Transverse colon (tissue), 1 donor: ENCODE measurements around the gene NOL9.

Source experiments
- EP300 ChIP-seq: sonication (generic); formaldehyde crosslinking; IDR thresholded peaks from one replicate; pipeline ENCODE4 v1.6.1; 2017; ENCODE audit warnings: antibody characterized with exemption, low read depth
- POLR2A ChIP-seq: fragments of 450-650 bp; IDR thresholded peaks from one replicate; pipeline ENCODE4 v1.6.1; 2016; ENCODE audit warnings: antibody characterized with exemption, mild to moderate bottlenecking, moderate library complexity

GRCh38 chr1:6588893-6589520, 34.7 kb upstream of the NOL9 start:
- TF ChIP-seq POLR2A (no peak), EP300 (no peak)
